Testis (tissue), 2 donors: ENCODE results near the gene OXSR1.

Experiments used
- CTCF ChIP-seq, 3 experiments: fragments of 450-650 bp in 2 of 3; fragments of 200-600 bp in 1 of 3; sonication (generic) in 1 of 3; IDR thresholded peaks; one replicate each; pipeline ENCODE4 v1.5.1; 2016 to 2019; ENCODE audit warnings: antibody characterized with exemption in 3 of 3, mild to moderate bottlenecking in 2 of 3, moderate library complexity in 1 of 3
- POLR2A ChIP-seq: fragments of 450-650 bp; IDR thresholded peaks from one replicate; pipeline ENCODE4 v1.6.1; 2017; ENCODE audit warnings: antibody characterized with exemption, mild to moderate bottlenecking, moderate library complexity

- no peak for TF ChIP-seq CTCF (IDR thresholded peaks at IDR 0.05)
- no peak for TF ChIP-seq POLR2A
Measured at GRCh38 chr3:38152609-38153008, 12.7 kb upstream of the OXSR1 start.
